PFSK-1 (cell line): ENCODE results near the gene IRF4.

Experiments
- POLR2AphosphoS5 ChIP-seq: IDR thresholded peaks from 2 replicates; pipeline ENCODE4 v1.6.1; 2012; ENCODE audit warnings: low read depth, mild to moderate bottlenecking, control low read depth, low read length, moderate library complexity
- SIN3A ChIP-seq: IDR thresholded peaks from 2 replicates; pipeline ENCODE4 v1.6.1; 2012; ENCODE audit warnings: mild to moderate bottlenecking, low read length, moderate library complexity, borderline replicate concordance; ENCODE audit not compliant: insufficient read depth
- TAF1 ChIP-seq: IDR thresholded peaks from 2 replicates; pipeline ENCODE4 v1.6.1; 2012; ENCODE audit warnings: low read length, control low read depth, borderline replicate concordance; ENCODE audit not compliant: insufficient read depth

DNA sequence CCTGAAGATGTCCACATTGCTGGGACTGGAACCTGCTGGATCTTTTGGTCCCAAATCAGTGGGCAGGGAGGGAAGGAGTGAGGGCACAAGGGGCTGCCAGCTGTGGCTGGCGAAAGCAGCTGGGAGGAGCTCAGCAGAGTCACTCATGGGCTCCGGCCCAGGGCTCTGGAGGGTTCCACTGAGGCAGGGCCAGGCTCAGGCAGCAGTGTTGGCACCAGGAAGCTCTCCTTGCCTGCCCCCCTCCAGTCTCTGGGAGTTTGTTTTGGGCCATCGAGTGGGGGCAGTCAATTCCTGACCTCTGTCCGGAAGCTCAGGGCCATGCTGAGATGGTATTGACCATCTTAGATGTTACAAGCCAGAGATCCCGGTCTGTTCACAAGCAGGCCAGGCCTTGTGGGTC lies 39.1 kb upstream of the IRF4 start:
- TF ChIP-seq TAF1 = no peak
- no peak for TF ChIP-seq POLR2AphosphoS5
- TF ChIP-seq SIN3A = no peak
